GM19467 (cell line): ENCODE measurements around the gene ZMYM2.
"Not testable (repeated sequence)": the region's sequence is repeated elsewhere in the genome, so short reads cannot be mapped to it uniquely, and the experiment has no call there.

Experiments used
- ATAC-seq: cut with Tn5 transposase; IDR thresholded peaks from one replicate; pipeline ENCODE4 v1.9.1; 2021; ENCODE audit warnings: mild to moderate bottlenecking, moderate library complexity; ENCODE audit not compliant: unreplicated experiment

Gene ZMYM2

DNA sequence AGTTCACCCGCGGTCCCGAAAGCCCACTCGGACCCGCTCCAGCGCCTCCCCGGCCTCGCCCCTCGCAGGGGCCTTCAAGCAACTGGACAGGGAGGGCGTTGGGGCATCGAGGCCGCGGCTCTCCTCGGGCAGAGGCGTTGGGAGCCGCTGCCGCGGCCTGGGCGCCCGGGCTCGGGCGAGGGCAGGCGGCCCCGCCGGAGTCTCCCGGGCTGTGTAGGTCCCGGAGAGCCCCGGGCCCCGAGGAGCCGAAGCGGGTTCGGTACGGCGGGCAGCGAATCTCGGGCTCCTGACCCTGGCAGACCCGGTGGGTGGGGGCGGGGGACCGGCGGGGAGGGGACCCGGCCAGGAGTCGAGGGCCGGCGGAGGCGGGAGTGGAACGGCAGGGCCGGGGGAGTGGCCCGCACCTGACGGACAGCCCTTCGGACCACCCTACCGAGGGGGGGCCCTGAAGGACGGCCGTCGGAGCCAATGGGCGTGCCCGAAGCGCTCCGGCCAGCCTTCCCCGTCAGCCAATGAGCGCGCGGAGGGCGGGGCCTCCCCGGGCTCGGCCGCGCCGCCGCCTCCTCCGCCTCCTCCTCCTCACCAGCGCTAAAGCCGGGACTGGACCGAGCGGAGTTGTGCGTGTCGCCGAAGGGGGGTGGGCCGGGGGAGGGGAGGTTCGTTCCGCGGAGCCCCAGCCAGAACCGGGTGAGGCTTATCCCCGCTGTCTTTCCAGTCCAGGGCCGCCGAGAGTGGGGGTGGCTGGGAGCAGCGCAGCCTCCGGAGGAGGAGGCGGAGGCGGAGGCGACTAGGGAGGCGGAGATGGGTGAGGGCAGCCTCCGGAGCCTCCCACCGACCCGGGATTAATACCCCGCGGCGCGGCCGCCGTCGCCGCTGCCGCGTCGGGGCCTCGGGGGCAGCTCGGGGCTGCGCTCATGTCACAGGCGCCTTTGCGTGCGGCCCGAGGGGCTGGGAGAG, at the start of gene ZMYM2:
ZMYM2 (plus strand) TSS at position 573 of the 957 bp plus-strand sequence. CDS start 34,346 bp downstream, outside the sequence.
- peak; percentile 77 for ATAC-seq

DNA sequence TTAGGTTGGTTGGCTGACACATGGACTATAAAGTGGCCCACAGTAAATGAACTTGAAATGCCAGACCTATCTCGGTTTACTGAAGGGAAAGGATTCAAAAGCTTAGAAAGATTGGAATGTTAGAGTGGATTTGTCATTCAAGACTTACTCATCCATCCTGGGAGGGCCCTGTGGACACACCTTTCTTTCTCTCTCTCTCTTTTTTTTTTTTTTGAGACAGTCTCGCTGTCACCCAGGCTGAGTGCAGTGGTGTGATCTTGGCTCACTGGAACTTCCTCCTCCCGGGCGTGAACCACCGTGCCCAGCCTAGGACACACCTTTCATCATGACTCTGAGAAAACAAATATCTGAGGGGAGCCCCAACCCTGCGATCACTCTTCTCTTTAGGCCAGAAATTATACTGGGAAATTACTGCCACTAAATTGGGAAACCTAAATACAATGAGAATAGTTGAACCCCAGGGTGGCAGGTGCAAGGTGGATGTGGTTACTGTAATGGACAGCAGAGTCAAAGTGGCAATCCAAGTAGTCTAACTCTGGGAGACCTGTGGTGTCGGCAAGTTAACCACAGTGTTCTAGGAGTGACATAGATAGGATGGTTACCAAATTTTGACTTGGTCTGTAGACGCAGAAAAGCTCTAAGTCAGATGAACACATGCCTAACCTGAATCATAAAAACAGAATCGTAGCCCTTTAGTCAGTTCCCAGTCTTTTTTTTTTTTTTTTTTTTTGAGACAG, 48.0 kb upstream of the ZMYM2 start:
- no peak for ATAC-seq

DNA sequence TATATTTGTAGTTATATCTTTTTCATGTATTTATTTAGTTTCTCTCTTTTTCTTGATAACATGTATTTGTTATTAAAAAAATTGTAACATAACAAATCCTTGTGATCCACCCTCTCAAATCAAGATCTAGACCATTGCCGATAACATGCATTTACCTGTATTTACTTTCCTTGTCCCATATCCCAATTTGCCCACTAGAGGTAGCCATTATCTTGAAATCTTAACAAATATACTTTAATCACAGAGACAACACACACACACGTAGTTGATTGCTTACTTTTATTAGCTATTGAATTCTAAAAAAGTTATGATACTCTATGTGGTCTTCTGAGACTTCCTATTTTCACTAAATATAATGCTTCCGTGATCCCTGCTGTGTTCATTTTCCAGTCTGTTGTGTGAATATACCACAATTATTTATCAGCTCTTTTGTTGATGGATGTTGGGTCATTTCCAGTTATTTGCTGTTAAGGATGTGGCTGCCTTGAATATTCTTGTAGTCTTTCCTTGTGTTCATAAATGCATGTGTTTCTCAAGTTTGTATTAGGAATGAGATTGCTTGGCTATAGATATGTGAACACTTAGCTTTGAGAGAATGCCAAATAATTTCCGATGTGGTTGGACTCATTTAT, 31.3 kb upstream of the ZMYM2 start:
- ATAC-seq = no peak

DNA sequence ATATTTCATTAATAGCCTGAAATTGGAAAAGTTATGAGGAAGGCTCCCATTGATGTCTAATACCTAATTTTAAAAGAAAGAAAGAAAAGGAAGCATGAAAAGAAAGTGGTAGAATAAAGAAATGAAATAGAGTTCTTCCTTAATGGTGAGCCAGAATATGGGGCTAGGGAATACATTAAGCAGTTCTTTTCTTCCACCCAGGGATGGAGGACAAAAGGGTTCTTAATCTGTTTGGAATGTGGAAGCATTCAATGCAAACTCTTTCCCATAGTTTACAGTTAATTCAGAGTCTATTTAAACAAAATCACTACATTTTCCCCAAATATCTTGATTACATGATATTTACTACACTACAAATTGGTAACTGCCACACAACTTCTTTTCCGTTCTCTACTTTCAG, 18.4 kb upstream of the ZMYM2 start:
- ATAC-seq = no peak

DNA sequence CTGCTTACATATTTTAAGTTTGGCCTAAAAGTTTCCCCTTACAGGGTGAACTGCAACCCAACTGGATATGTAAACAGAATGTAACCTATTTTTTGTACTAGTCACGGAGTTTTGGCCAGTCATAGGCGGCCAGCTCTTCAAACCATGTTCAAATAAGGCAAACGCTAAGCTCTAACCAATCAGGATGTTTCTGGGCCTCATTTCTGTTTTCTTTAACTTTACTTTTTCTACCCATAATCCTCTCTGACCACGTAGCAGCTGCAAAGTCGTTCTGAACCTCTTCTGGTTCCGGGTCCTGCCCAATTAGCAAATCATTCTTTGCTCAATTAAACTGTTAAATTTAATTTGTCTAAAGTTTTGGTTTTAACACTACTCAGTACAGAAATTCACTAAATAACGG, 8.2 kb upstream of the ZMYM2 start:
- no peak for ATAC-seq

DNA sequence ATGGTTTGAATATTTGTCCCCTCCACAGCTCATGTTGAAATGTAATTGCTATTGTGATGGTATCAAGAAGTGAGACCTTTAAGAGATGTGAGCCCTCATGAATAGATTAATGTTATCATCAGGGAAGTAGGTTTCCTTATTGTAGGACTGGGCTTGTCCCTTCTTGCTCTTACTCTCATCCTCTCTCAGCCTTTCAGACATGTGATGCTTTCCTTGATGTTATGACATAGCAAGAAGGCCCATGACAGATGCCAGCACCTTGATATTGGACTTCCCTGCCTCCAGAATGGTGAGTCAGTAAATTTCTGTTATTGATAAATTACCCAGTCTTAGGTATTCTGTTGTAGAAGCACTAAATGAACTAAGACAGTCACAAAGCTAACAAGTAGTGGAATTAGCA, 5.7 kb upstream of the ZMYM2 start:
- ATAC-seq = no peak

DNA sequence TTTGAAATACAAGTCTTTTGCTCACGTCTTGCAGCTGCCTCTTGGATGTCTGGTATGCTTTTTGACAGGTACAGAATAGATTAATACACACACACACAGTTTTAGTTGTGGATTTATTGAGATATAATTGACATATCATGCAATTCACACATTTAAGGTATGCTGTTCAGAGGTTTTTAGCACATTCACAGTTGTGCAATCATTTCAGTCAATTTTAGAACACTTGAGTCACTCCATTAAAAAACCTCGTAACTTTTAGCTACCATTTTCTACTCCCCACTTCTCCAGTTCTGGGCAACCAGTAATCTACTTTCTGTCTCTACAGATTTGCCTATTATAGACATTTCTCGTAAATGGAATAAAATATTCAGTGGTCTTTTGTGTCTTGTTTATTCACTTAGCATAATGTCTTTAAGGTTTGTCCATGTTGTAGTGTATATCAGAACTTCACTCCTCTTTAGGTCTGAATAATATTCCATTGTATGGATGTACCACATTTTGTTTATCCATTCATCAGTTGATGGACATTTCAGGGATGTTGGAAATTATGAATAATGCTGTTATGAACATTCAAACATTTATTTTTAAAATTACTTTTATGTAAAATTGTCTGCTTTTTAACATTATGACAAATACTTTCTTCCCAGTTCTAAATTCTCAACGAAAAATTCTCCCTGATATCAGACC, 2.5 kb upstream of the ZMYM2 start:
- ATAC-seq = no peak

DNA sequence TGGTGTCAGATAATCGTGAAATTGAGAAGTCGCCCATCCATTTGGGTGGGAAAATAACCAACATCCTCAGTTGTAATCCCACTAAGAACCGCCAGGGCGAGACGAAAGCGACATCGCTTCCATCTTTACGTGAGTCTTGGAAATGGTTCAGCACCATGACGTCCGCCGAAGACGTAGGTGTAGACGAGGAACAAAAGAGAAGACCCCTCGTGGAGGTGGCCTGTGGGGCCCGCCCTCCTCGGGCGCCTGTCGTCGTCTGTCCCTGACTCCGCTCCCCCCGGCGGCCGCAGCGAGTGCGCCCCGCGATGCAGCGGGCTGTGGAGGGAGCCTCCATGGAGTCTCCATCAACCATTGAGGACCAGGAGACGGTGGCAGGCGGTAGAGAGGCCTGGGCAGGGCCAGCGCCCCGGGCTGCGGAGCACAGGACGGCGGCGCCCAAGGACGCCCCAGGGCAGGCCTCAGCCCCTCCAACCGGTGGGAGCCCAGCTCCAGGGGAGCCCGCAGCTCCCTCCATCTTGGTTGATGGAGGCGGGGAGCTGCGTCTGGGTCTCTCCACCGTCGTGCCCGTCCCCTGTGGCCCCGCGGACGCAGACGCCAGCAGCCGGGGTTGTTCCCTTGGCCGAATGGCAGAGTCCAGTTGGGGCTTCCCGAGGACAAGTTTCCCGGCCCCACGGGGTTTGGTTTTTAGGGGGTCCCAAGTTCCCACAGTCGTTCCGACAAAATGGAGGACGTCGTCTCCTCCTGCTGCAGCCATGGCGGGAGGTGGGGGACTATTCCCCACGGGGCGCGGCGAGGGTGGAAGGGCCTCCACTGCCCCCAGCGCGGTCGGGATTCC, 990 bp upstream of the ZMYM2 start:
- peak; percentile 22 for ATAC-seq

DNA sequence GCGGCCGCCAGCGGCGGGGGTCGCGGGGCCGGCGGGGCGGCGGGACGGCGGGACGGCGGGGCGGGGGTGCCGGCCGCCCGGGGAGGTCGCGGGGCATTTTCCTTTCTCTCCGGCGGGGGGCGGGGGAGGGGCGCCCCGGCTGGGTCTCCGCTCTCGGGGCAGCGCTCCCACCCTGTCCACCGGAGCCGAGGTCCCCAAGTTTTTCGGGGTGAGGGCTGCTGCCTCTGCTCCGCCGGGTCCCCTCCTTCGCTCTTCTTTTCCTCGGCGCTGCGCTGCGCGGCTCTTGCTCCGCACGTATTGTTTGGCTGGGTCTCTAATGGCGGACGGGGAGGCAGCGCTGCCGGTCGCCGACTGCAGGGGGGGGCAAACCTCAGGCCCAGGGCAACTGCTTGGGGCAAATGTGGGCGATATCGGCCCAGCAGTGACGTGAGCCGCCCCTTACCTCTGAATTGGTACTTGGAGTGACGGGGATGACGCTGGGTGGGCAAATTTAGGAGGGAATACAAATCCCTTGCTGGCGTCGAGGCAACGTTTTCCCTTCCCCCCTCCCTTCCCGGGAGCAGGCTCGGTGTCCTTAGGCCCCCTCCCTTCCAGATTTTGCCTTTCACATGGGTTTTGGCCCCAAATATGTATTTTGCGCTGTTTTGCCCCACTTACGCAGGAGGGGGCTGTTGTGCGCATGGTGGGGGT, 759 bp downstream of the ZMYM2 start:
- no peak for ATAC-seq

DNA sequence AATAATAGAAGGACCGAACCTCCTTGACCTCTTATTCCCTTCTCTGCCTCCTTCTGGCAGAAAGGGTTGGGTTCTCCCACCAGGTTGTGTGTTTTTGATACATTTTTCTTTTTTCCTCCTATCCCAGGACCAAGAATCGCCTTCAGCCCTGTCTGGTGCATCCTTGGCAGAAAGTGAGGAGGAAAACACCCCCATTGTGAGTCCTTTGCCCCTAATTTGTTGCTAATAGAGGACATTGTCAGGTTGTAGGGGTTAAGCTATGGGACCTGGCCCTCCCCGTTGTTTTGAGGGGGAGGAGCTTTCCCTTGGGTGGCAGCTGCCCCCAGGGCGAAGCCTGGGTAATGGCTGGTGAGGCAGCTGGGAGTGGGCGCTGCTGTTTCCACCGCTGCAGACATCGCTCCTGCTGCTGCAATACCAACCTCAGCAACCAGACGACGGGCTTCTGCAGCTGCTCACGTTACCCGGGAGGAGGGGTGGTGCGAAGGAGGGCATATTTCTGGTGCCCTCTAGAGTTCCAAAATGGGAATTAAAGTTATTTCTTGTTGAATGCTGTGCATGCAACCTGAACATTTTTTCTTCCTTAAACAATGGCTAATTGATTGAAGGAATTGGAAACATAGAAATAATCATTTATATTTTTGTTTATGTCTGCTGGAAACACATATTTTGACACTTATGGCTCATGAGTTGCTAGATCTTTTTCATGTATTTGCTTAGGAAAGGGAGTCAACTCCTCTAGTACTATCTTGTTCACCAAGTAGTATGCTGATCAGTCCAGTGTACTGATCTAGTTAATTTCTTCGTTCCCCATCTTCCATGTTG, 1.5 kb downstream of the ZMYM2 start:
- peak; percentile 42 for ATAC-seq

DNA sequence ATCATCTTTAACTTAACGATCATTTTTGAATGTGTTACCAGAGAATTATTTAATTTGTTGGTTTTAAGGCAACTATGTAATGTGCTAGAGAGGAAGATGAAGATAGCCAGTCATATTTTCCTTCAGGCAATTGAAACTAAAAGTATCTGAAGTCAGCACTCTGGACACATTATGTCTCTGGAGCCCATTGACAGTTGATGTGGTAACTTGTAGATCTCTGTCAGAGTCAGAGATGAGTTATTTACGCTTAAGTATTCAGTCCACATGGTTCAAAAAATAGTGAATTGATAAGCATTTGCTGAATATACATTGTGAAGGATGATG, 2.1 kb downstream of the ZMYM2 start:
- ATAC-seq = no peak

DNA sequence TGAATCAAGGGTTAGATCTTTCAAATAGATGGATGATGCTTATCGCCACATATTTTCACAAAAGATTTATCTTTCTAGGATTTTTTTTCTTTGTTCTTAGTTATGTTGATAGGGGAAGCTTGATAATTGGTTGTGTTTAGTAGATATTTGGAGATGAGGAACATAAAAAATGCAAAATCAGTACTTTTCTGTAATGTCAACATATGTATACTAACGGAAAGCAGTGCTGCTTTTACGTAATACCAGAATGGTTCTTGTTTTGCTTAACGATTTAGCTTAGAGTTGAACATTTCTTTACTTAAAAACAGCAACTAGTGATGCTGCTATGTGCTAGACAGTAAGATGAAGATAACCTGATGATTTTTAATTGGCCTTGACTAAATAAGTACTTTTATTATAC, 3.0 kb downstream of the ZMYM2 start:
- no peak for ATAC-seq

DNA sequence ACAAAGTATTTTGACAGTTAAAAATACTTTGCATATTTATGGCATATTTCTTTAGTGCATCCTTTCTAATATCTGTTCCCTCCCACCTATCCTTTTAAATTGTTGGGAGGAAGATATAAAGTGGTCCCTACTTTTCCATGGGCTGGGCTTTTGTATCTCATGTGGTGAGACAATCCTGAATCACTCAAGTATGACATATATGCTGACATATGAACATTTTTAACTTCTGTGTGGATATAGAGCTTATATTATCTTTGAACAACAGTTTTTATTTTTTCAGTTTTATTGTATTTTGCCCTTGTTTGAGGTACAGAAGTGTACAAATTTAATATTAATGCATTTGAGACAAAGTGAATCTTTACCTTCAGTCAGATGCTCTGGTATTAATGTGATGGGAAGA, 3.4 kb downstream of the ZMYM2 start:
- no peak for ATAC-seq

DNA sequence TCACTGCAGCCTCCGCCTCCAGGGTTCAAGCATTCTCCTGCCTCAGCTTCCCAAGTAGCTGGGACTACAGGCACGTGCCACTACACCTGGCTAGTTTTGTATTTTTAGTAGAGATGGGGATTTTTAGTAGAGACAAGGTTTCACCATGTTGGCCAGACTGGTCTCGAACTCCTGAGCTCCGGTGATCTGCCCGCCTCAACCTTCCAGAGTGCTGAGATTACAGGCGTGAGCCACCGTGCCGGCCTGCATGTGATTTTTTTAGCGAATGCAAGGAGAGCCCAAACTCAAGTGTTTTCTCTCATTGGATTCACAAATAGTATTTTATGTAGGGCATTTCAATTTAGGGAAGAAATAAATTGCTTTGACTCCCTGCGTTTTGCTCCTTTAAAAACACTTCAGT, 4.4 kb downstream of the ZMYM2 start:
- ATAC-seq = no peak

DNA sequence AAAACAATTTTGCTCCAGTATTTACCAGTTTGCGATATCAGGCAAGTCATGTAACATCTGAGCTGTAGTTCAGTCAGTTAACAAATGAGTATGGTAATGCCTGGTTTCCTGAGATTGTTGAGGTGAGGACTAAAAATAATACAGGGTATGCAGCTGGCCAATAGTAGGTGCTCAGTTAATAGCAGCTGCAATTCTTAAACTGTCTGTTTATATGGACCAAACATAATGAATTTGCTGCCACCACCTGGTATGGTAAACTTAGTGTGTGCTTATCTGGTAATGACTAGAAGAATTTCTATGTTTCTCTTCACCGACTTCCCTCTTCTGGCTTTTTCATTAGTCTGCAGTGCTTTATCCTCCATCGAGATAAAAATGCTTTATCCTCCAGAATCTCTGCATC, 9.1 kb downstream of the ZMYM2 start:
- ATAC-seq = no peak

DNA sequence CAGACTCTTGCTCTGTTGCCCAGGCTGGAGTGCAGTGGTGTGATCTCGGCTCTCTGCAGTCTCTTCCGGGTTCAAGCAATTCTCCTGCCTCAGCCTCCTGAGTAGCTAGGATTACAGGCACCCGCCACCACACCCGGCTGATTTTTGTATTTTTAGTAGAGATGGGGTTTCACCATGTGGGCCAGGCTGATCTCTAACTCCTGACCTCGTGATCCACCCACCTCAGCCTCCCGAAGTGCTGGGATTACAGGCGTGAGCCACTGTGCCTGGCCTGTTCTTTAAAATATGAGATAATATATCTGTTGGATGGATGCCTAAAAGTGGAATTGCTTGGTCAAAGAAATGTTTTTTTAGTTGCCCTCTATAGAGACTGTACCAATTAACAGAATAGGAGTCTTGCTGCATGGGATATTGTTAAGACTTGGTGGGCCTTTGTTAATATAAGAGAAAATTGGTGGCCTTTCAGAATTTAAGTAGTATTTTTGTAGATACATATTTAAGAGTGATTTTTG, 16.0 kb downstream of the ZMYM2 start:
- ATAC-seq = not testable (repeated sequence)

DNA sequence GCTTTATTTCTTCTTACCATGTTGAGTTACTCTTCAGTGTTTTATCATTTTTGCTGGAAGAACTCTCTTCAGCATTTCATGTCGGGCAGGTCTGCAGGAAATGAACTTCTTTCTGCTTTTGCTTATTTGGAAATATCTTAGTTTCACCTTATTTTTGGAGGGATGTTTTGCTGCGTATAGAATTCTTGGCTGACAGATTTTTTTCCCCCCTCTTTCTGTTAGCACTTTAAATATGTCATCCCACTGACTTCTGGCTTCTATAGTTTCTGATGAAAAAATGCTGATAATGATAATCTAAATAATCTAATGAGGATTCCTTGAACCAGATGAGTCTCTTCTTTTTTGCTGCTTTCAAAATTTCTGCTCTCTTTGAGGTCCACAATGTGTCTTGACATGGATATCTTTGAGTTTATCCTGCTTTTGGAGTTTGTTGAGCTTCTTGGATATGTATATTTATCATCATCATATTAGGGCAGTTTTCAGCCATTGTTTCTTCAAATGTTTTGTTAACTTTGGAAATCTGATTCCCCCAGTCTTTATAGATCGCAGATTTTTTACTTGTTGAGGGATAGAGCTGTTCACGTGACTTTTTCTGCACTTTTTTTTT, 20.4 kb downstream of the ZMYM2 start:
- ATAC-seq = no peak

DNA sequence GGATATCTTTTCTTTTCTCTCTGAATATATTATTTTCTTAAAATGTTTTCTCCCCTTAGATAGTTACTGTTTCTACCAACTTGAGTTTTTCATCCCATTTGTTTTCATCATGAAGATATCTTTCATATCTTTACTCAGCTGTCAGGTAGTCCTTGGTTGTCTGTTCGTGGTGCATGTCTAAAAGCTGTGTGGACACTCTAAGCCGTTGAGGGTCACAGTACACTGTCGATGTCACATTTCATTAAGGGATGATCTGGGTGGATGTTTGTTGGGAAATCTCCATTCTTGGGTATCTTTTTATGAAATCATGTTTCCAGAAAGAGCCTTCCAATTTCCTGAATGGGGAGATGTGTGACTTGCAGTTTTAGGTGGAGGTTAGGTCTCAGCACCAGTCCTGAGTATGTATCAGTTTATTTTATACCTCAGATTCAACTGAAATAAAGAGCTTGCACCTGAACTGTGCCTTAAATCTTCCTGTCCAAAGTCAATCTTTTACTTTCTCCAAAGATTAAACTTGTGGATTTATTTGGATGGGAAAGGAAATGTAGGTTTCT, 23.2 kb downstream of the ZMYM2 start:
- ATAC-seq = no peak
